PC-9 (cell line): ENCODE data around the gene DNAJC16. TPM values are rescaled to one million over a fixed set of nuclear protein-coding genes. Genes with fewer than 3 reads are reported as not detected.

Experiments used
- BruUV-seq: library from RNA; stranded (reverse); fragments of 400-500 nt; replicated peaks from 2 replicates; lab custom pipeline; 2021; lab: Mats Ljungman, UMichigan
- CTCF ChIA-PET: fragments of 300-600 bp; sonication (Branson Sonifier 250); formaldehyde crosslinking; loops from one replicate; lab custom pipeline; 2022; ENCODE audit warnings: antibody characterized with exemption; lab: Charles Lee
- POLR2A ChIA-PET: fragments of 300-600 bp; sonication (Branson Sonifier 250); formaldehyde crosslinking; loops from one replicate; lab custom pipeline; 2022; ENCODE audit warnings: antibody characterized with exemption; ENCODE audit not compliant: unreplicated experiment; lab: Charles Lee
- DNase-seq, 2 experiments: peaks; one replicate each; pipeline versions ENCODE4 v3.0.0 to v3.0.0-alpha.2; 2015 to 2022; ENCODE audit warnings: mixed read lengths in 1 of 2
- H2AFZ ChIP-seq: fragments of 200-600 bp; sonication (generic); 2 replicates; pipeline ENCODE4 v1.8.1; 2017; ENCODE audit warnings: antibody characterized with exemption
- H3F3A ChIP-seq: fragments of 200-600 bp; sonication (generic); 2 replicates; pipeline ENCODE4 v1.8.1; 2017; ENCODE audit warnings: antibody characterized with exemption, mild to moderate bottlenecking, low read depth; ENCODE audit not compliant: insufficient read depth
- H3K27ac ChIP-seq: fragments of 200-600 bp; sonication (generic); 2 replicates; pipeline ENCODE4 v1.6.1; 2016; ENCODE audit warnings: mixed run types
- H3K27me3 ChIP-seq: fragments of 200-600 bp; sonication (generic); 2 replicates; pipeline ENCODE4 v1.6.1; 2016; ENCODE audit warnings: low read depth, mixed run types; ENCODE audit not compliant: insufficient read depth
- H3K36me3 ChIP-seq: fragments of 200-600 bp; sonication (generic); 2 replicates; pipeline ENCODE4 v1.6.1; 2016; ENCODE audit warnings: low read depth, mixed run types
- H3K4me1 ChIP-seq: fragments of 200-600 bp; sonication (generic); replicated peaks from 2 replicates; pipeline ENCODE4 v1.6.1; 2016; ENCODE audit warnings: mixed run types; ENCODE audit not compliant: insufficient read depth
- H3K4me2 ChIP-seq: fragments of 200-600 bp; sonication (generic); 2 replicates; pipeline ENCODE4 v1.6.1; 2017; ENCODE audit warnings: mixed run types
- H3K4me3 ChIP-seq: fragments of 200-600 bp; sonication (generic); 2 replicates; pipeline ENCODE4 v1.6.1; 2016; ENCODE audit warnings: mixed run types
- H3K79me2 ChIP-seq: fragments of 200-600 bp; sonication (generic); 2 replicates; pipeline ENCODE4 v1.6.1; 2017; ENCODE audit warnings: low read depth, mixed run types
- H3K9me2 ChIP-seq: fragments of 200-600 bp; sonication (generic); 2 replicates; pipeline ENCODE4 v1.8.1; 2017; ENCODE audit warnings: mild to moderate bottlenecking; ENCODE audit not compliant: insufficient read depth
- H3K9me3 ChIP-seq: fragments of 200-600 bp; sonication (generic); 2 replicates; pipeline ENCODE4 v1.8.1; 2016; ENCODE audit warnings: low read depth; ENCODE audit not compliant: insufficient read depth
- H4K20me1 ChIP-seq: fragments of 200-600 bp; sonication (generic); 2 replicates; pipeline ENCODE4 v1.8.1; 2017; ENCODE audit not compliant: insufficient read depth
- CTCF ChIP-seq: fragments of 200-600 bp; sonication (generic); conservative IDR thresholded peaks from 2 replicates; pipeline ENCODE4 v1.6.1; 2017; ENCODE audit warnings: mixed run types, antibody characterized with exemption, mild to moderate bottlenecking, moderate library complexity
- EZH2 ChIP-seq: fragments of 200-600 bp; sonication (generic); IDR thresholded peaks from 2 replicates; pipeline ENCODE4 v1.8.0; 2017; ENCODE audit warnings: antibody characterized with exemption, low read depth
- intact Hi-C: fragments of 100-400 bp; cut with micrococcal nuclease; formaldehyde crosslinking; loops from one replicate; pipeline ENCODE4 v1.10.0; 2022; ENCODE audit not compliant: unreplicated experiment
- total RNA-seq: library from RNA; stranded (reverse); gene quantifications from 2 replicates; pipeline ENCODE4 v1.2.3, GENCODE V29; 2021

Gene DNAJC16
- total RNA-seq, 1 experiment from 2014 or later = 18.8 TPM

GRCh38 chr1:15579683-15580047 is 53.0 kb downstream of the DNAJC16 start:
- ChIA-PET CTCF (no interaction called here), POLR2A (no interaction called here)
- no peaks in the 10 kb centered on the region for H3K9me3 ChIP-seq
- no peak overlapping the region for H3K27ac ChIP-seq
- no TSS peak for BruUV-seq
- no peaks in the 10 kb centered on the region for H3K9me2 ChIP-seq
- no peaks in the 10 kb centered on the region for H3K36me3 ChIP-seq
- H3K4me2 ChIP-seq = no peak overlapping the region
- H2AFZ ChIP-seq = no peak overlapping the region
- no peaks in the 10 kb centered on the region for H4K20me1 ChIP-seq
- DNase-seq = no peak
- H3F3A ChIP-seq = no peaks in the 10 kb centered on the region
- intact Hi-C loops = no loop called here
- H3K4me1 ChIP-seq = no peaks in the 10 kb centered on the region
- no peaks in the 10 kb centered on the region for H3K27me3 ChIP-seq
- TF ChIP-seq CTCF (no peak), EZH2 (no peak)
- no peaks in the 10 kb centered on the region for H3K79me2 ChIP-seq
- H3K4me3 ChIP-seq = no peak overlapping the region

- Histone ChIP-seq H3K4me3 (no peak overlapping the region), H3K4me2 (no peak overlapping the region), H3K4me1 (no peaks in the 10 kb centered on the region), H3K79me2 (no peaks in the 10 kb centered on the region), H3K36me3 (no peaks in the 10 kb centered on the region), H4K20me1 (no peaks in the 10 kb centered on the region), H3F3A (0 out of 2 replicates have a peak, but pooled peaks cover 5% of the 10 kb centered on the region), H3K27me3 (no peaks in the 10 kb centered on the region), H3K27ac (no peak overlapping the region), H3K9me3 (no peaks in the 10 kb centered on the region), H3K9me2 (no peaks in the 10 kb centered on the region), H2AFZ (no peak overlapping the region)
- POLR2A ChIA-PET = no interaction called here
- TF ChIP-seq CTCF (no peak), EZH2 (no peak)
- BruUV-seq = no TSS peak
- DNase-seq = no peak
- intact Hi-C loops = no loop called here
- CTCF ChIA-PET = no interaction called here
These were observed 56.5 kb downstream of the DNAJC16 start for GRCh38 chr1:15583016-15583706.

GRCh38 chr1:15584489-15585363 is 58.1 kb downstream of the DNAJC16 start, which contains the start of gene AGMAT:
Gene AGMAT, minus strand, starts transcription at chr1:15585051. Its CDS starts 84 bp downstream, at chr1:15584967.
- TF ChIP-seq EZH2 = no peak
- peak; percentile 37; the same call in 1 of the 2 replicates for TF ChIP-seq CTCF
- Histone ChIP-seq H2AFZ (peak within 1 kb of the TSS; percentile 82), H3K4me1 (no peaks in the 10 kb centered on the region), H3K4me2 (peak within 1 kb of the TSS; percentile 63), H4K20me1 (no peaks in the 10 kb centered on the region), H3K27me3 (no peaks in the 10 kb centered on the region), H3K9me3 (no peaks in the 10 kb centered on the region), H3F3A (0 out of 2 replicates have a peak, but pooled peaks cover 5% of the 10 kb centered on the region), H3K27ac (0 out of 2 replicates have a peak within 1 kb of the TSS, but pooled peaks have one; percentile 18), H3K9me2 (no peaks in the 10 kb centered on the region), H3K79me2 (no peaks in the 10 kb centered on the region), H3K4me3 (peak within 1 kb of the TSS; percentile 59), H3K36me3 (no peaks in the 10 kb centered on the region)
- DNase-seq = peak in 1 of 2 experiments; percentile 48
- ChIA-PET CTCF (interaction anchor here (0.7 kb wide), 1 partner anchor 12 kb away, joined by 3 read pairs; no protein-coding TSS in a partner anchor), POLR2A (no interaction called here)
- intact Hi-C loops = no loop called here
- BruUV-seq = TSS peak; percentile 17
